Body of pancreas (tissue), 4 donors: ENCODE results near the gene SGMS2. TPM values are rescaled to one million over a fixed set of nuclear protein-coding genes. Genes with fewer than 3 reads are reported as not detected.

Experiments
- ATAC-seq: fragments of 150-250 bp; one replicate; pipeline ENCODE4 v1.9.1; 2016
- DNase-seq, 4 donors: peaks; one replicate each; pipeline ENCODE4 v3.0.0-alpha.2; 2019
- H3K27ac ChIP-seq, 4 donors: fragments of 200-600 bp; sonication (generic); 1 replicate in 3 of 4; 2 replicates in 1 of 4; pipeline versions ENCODE4 v1.5.1 to v1.6.1; 2016 to 2019; ENCODE audit warnings: mild to moderate bottlenecking in 1 of 4, mixed read lengths in 1 of 4, moderate library complexity in 1 of 4
- H3K27me3 ChIP-seq, 2 donors: fragments of 200-600 bp; sonication (generic); one replicate each; pipeline ENCODE4 v1.6.0; 2016; ENCODE audit warnings: mild to moderate bottlenecking in 1 of 2
- H3K36me3 ChIP-seq, 2 donors: fragments of 200-600 bp; sonication (generic); replicated peaks in 1 of 2; 2 replicates each; pipeline ENCODE4 v1.5.1; 2016; ENCODE audit warnings: low read depth in 2 of 2; ENCODE audit not compliant: insufficient read depth in 1 of 2
- H3K4me1 ChIP-seq: fragments of 200-600 bp; sonication (generic); one replicate; pipeline ENCODE4 v1.6.0; 2016
- H3K4me3 ChIP-seq, 2 donors: fragments of 200-600 bp; sonication (generic); 1 replicate in 1 of 2; 2 replicates in 1 of 2; pipeline ENCODE4 v1.5.1; 2016 to 2019
- H3K9me3 ChIP-seq, 3 donors: fragments of 200-600 bp; sonication (generic); 1 replicate in 2 of 3; 2 replicates in 1 of 3; pipeline ENCODE4 v1.5.1; 2016
- CTCF ChIP-seq, 7 experiments: fragments of 450-650 bp in 4 of 7; fragments of 200-600 bp in 3 of 7; sonication (generic) in 3 of 7; IDR thresholded peaks; one replicate each; pipeline ENCODE4 v1.5.1; 2016 to 2019; ENCODE audit warnings: antibody characterized with exemption in 7 of 7
- POLR2A ChIP-seq, 3 donors: fragments of 450-650 bp; IDR thresholded peaks; one replicate each; pipeline ENCODE4 v1.6.1; 2016; ENCODE audit warnings: antibody characterized with exemption in 3 of 3, mild to moderate bottlenecking in 2 of 3
- WGBS, 2 donors: methylation state at CpG; one replicate each; pipeline ENCODE4 v1.1.5; 2017; 5-methylcytosine and 5-hydroxymethylcytosine counted together
- intact Hi-C: fragments of 100-400 bp; cut with DNase I; formaldehyde crosslinking; loops from one replicate; pipeline ENCODE4 v1.15.1; 2023
- total RNA-seq, 2 donors: library from RNA; depleted of rRNA; stranded (reverse); fragments of >200 nt; gene quantifications; one replicate each; pipeline ENCODE4 v1.1.0, GENCODE V29; 2016

The SGMS2 gene
- total RNA-seq, 2 donors from 2014 or later: 32.2 to 36.9 TPM

- H3K4me3 ChIP-seq: no peak overlapping the region
- no peaks in the 10 kb centered on the region for H3K36me3 ChIP-seq
- DNase-seq (no peak), ATAC-seq (no peak)
- H3K9me3 ChIP-seq: no peaks in the 10 kb centered on the region
- H3K27me3 ChIP-seq: no peaks in the 10 kb centered on the region
- 87 to 88% methylated on average over 1 of the region's 1 CpG for WGBS, 2 donors
- H3K27ac ChIP-seq: no peak overlapping the region
- peaks cover 24% of the 10 kb centered on the region for H3K4me1 ChIP-seq
- TF ChIP-seq POLR2A (IDR thresholded peaks at IDR 0.05) (no peak), CTCF (IDR thresholded peaks at IDR 0.05) (no peak)
- intact Hi-C loops: no loop called here
Measured at GRCh38 chr4:107856901-107857300, 32.2 kb downstream of the SGMS2 start.

DNA sequence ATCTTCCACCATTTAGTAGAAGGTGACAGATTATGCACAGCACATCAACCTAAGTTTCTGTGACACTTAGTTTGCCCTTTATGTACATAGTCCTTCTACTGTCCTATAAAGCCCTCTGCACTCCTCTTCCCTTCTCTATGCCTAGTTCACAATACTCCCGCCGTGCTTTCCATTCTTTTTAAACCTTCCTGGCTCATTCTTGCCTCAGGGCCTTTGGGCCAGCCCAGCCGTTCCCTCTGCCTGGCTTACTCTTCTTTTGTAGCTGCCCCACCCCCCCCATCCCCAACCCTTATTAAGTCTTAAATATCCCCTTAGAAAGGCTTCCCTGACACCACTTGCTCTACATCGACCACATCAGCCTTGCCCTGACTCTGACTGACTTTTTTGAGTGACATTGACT, 33.0 kb downstream of the SGMS2 start:
- Histone ChIP-seq H3K4me1 (peaks cover 21% of the 10 kb centered on the region), H3K36me3 (no peaks in the 10 kb centered on the region), H3K9me3 (no peaks in the 10 kb centered on the region), H3K27me3 (no peaks in the 10 kb centered on the region), H3K27ac (no peak overlapping the region), H3K4me3 (no peak overlapping the region)
- ATAC-seq (no peak), DNase-seq (no peak)
- TF ChIP-seq CTCF (IDR thresholded peaks at IDR 0.05): no peak
- TF ChIP-seq POLR2A (IDR thresholded peaks at IDR 0.05): no peak
- intact Hi-C loops: no loop called here
- 89 to 93% methylated on average over 4 of the region's 4 CpGs for WGBS, 2 donors

- Histone ChIP-seq H3K27me3 (no peaks in the 10 kb centered on the region), H3K9me3 (no peaks in the 10 kb centered on the region), H3K36me3 (no peaks in the 10 kb centered on the region), H3K4me1 (peaks cover 16% of the 10 kb centered on the region), H3K27ac (no peak overlapping the region), H3K4me3 (no peak overlapping the region)
- no peak for TF ChIP-seq CTCF (IDR thresholded peaks at IDR 0.05)
- no peak for TF ChIP-seq POLR2A (IDR thresholded peaks at IDR 0.05)
- ATAC-seq (no peak), DNase-seq (no peak)
- 59 to 67% methylated on average over 3 of the region's 3 CpGs for WGBS, 2 donors
- intact Hi-C loops: no loop called here
Measured at GRCh38 chr4:107858158-107858742, 33.5 kb downstream of the SGMS2 start.

GRCh38 chr4:107862658-107863057, 37.9 kb downstream of the SGMS2 start:
- no peaks in the 10 kb centered on the region for H3K9me3 ChIP-seq
- peaks cover 5% of the 10 kb centered on the region for H3K4me1 ChIP-seq
- no peaks in the 10 kb centered on the region for H3K27me3 ChIP-seq
- 74 to 83% methylated on average over 5 of the region's 5 CpGs for WGBS, 2 donors
- H3K36me3 ChIP-seq: no peaks in the 10 kb centered on the region
- intact Hi-C loops: no loop called here
- peak overlapping the region in 2 of 4 donors; percentile 2 to 30 for H3K27ac ChIP-seq
- DNase-seq (peak; percentile 18 to 66 (median 35)), ATAC-seq (peak; percentile 83)
- TF ChIP-seq POLR2A (IDR thresholded peaks at IDR 0.05) (no peak), CTCF (IDR thresholded peaks at IDR 0.05) (no peak)
- no peak overlapping the region for H3K4me3 ChIP-seq

DNA sequence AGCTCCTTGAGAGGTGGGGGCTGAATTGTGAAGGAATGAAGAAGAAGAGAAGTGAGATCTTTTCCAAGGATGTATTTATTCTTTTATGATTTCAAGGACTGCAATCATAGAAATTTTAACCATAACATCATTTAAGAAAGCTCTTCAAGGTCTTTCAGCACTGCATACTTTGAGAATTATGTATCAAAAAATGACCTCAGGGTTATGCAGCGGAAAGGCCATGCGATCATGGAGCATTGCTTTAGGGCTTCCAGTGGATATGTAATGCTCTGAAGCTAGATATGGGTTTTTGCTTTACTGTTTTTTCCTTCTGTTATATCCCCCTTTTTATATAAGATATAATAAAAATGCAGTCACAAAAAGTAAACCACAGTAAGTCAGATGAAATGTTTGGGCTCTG, 38.7 kb downstream of the SGMS2 start:
- intact Hi-C loops: no loop called here
- no peak overlapping the region for H3K27ac ChIP-seq
- H3K9me3 ChIP-seq: no peaks in the 10 kb centered on the region
- no peak overlapping the region for H3K4me3 ChIP-seq
- peaks cover 5% of the 10 kb centered on the region for H3K4me1 ChIP-seq
- H3K36me3 ChIP-seq: no peaks in the 10 kb centered on the region
- TF ChIP-seq POLR2A (IDR thresholded peaks at IDR 0.05) (no peak), CTCF (IDR thresholded peaks at IDR 0.05) (no peak)
- no peak for ATAC-seq
- 94 to 100% methylated on average over 2 of the region's 2 CpGs for WGBS, 2 donors
- DNase-seq: no peak
- H3K27me3 ChIP-seq: no peaks in the 10 kb centered on the region
